B cell (primary cell): ENCODE results near the gene CUL3. TPM values are rescaled to one million over a fixed set of nuclear protein-coding genes. Genes with fewer than 3 reads are reported as not detected.

ENCODE experiments used
- ATAC-seq: fragments of 200-7000 bp; cut with Tn5 transposase; one replicate; pipeline ENCODE4 v1.10.0; 2021; ENCODE audit warnings: low read depth, mild to moderate bottlenecking, moderate number of reproducible peaks, moderate library complexity
- CTCF ChIA-PET: fragments of 350-600 bp; sonication (Branson Sonifier 250); formaldehyde crosslinking; loops from one replicate; lab custom pipeline; 2021; ENCODE audit warnings: antibody characterized with exemption, inconsistent platforms; lab: Charles Lee
- POLR2A ChIA-PET: fragments of 350-600 bp; sonication (Branson Sonifier 250); formaldehyde crosslinking; loops from one replicate; lab custom pipeline; 2021; ENCODE audit warnings: antibody characterized with exemption; lab: Charles Lee
- DNase-seq: peaks from one replicate; pipeline ENCODE4 v3.0.0; 2013
- H2AFZ ChIP-seq: 2 replicates; pipeline ENCODE4 v1.6.1; 2012; ENCODE audit warnings: mild to moderate bottlenecking, low read depth, low read length; ENCODE audit not compliant: insufficient read depth, poor library complexity, severe bottlenecking
- H3K27ac ChIP-seq, 2 donors: 1 replicate in 1 of 2; 2 replicates in 1 of 2; pipeline ENCODE4 v1.5.1; 2012 to 2013; ENCODE audit warnings: low read length in 2 of 2, mild to moderate bottlenecking in 2 of 2, moderate library complexity in 1 of 2
- H3K27me3 ChIP-seq, 4 experiments: fragments of 200-600 bp in 1 of 4; sonication (generic) in 1 of 4; replicated peaks in 1 of 4; 1 replicate in 2 of 4; 2 replicates in 2 of 4; pipeline versions ENCODE4 v1.6.1 to v1.7.0; 2013 to 2016; ENCODE audit warnings: low read length in 3 of 4, mild to moderate bottlenecking in 2 of 4, mixed read lengths in 1 of 4, moderate library complexity in 1 of 4; ENCODE audit not compliant: insufficient read depth in 4 of 4, control insufficient read depth in 3 of 4; ENCODE audit errors: control extremely low read depth in 1 of 4
- H3K36me3 ChIP-seq, 2 experiments: replicated peaks in 1 of 2; 1 replicate in 1 of 2; 2 replicates in 1 of 2; pipeline versions ENCODE4 v1.6.1 to v1.7.1; 2013; ENCODE audit warnings: low read length in 1 of 2; ENCODE audit not compliant: insufficient read depth in 2 of 2, control insufficient read depth in 1 of 2; ENCODE audit errors: control extremely low read depth in 1 of 2, extremely low read depth in 1 of 2
- H3K4me1 ChIP-seq, 2 donors: fragments of 200-600 bp in 1 of 2; sonication (generic) in 1 of 2; 1 replicate in 1 of 2; 2 replicates in 1 of 2; pipeline versions ENCODE4 v1.5.1 to v1.6.1; 2013 to 2017; ENCODE audit warnings: low read length in 2 of 2; ENCODE audit not compliant: control insufficient read depth in 2 of 2, insufficient read depth in 2 of 2
- H3K4me2 ChIP-seq: replicated peaks from 2 replicates; pipeline ENCODE3; 2012; ENCODE audit warnings: mild to moderate bottlenecking, low read depth, low read length; ENCODE audit not compliant: poor library complexity, severe bottlenecking
- H3K4me3 ChIP-seq, 5 experiments: fragments of 200-600 bp in 1 of 5; sonication (generic) in 1 of 5; 1 replicate in 3 of 5; 2 replicates in 2 of 5; pipeline versions ENCODE4 v1.5.1 to v1.7.0; 2011 to 2016; ENCODE audit warnings: low read length in 4 of 5, mild to moderate bottlenecking in 4 of 5, low read depth in 2 of 5, control low read depth in 1 of 5, moderate library complexity in 1 of 5; ENCODE audit not compliant: insufficient read depth in 1 of 5; ENCODE audit errors: control extremely low read depth in 1 of 5, extremely low read depth in 1 of 5
- H3K79me2 ChIP-seq: fragments of 200-600 bp; sonication (generic); one replicate; pipeline ENCODE4 v1.6.0; 2016; ENCODE audit warnings: low read length; ENCODE audit not compliant: control insufficient read depth, insufficient read depth
- H3K9ac ChIP-seq: fragments of 200-600 bp; sonication (generic); 2 replicates; pipeline ENCODE4 v1.6.1; 2017; ENCODE audit warnings: mild to moderate bottlenecking, low read length, moderate library complexity
- H3K9me3 ChIP-seq, 3 donors: one replicate each; pipeline versions ENCODE4 v1.6.1 to v1.7.1; 2013; ENCODE audit warnings: low read length in 2 of 3; ENCODE audit not compliant: control insufficient read depth in 2 of 3, insufficient read depth in 1 of 3; ENCODE audit errors: control extremely low read depth in 1 of 3
- H4K20me1 ChIP-seq: 2 replicates; pipeline ENCODE4 v1.6.0; 2012; ENCODE audit warnings: mild to moderate bottlenecking, low read length; ENCODE audit not compliant: insufficient read depth, control insufficient read depth, poor library complexity, severe bottlenecking
- H3K27ac Mint-ChIP-seq: one replicate; pipeline ENCODE4 v1.8.0; 2021; ENCODE audit warnings: mixed read lengths
- H3K27me3 Mint-ChIP-seq: one replicate; pipeline ENCODE4 v1.8.0; 2021; ENCODE audit warnings: mixed read lengths
- H3K4me1 Mint-ChIP-seq: one replicate; pipeline ENCODE4 v1.8.0; 2021; ENCODE audit warnings: mixed read lengths
- H3K4me3 Mint-ChIP-seq: one replicate; pipeline ENCODE4 v1.8.0; 2021; ENCODE audit warnings: mixed read lengths
- H3K9me3 Mint-ChIP-seq: one replicate; pipeline ENCODE4 v1.8.0; 2022; ENCODE audit warnings: mixed read lengths; ENCODE audit not compliant: insufficient read depth
- EZH2 ChIP-seq: IDR thresholded peaks from 2 replicates; pipeline ENCODE4 v1.6.1; 2012; ENCODE audit warnings: borderline replicate concordance, low read depth, mild to moderate bottlenecking, moderate library complexity, low read length; ENCODE audit not compliant: insufficient read depth, poor library complexity, severe bottlenecking
- WGBS: methylation state at CpG from one replicate; pipeline ENCODE4 v1.1.5; 2013; ENCODE audit warnings: missing lambda C conversion rate; ENCODE audit not compliant: insufficient coverage; 5-methylcytosine and 5-hydroxymethylcytosine counted together
- intact Hi-C: fragments of 100-400 bp; cut with micrococcal nuclease; formaldehyde crosslinking; loops from one replicate; pipeline ENCODE4 v1.10.0; 2022
- polyA plus RNA-seq: library from polyadenylated mRNA; depleted of rRNA; stranded (reverse); fragments of >200 nt; gene quantifications from 2 replicates; pipeline ENCODE4 v1.2.3, GENCODE V29; 2012
- total RNA-seq, 2 donors: library from RNA; stranded (reverse); fragments of 120-200 nt in 1 of 2; gene quantifications; 1 replicate in 1 of 2; 2 replicates in 1 of 2; pipeline versions ENCODE4 v1.2.3 to v1.2.4, GENCODE V29; 2013 to 2022
- TF ChIP-seq, protein P1 (sequence below): fragments of 200-600 bp; IDR thresholded peaks from one replicate; pipeline ENCODE4 v1.8.0; 2022; ENCODE audit warnings: antibody characterized with exemption, mild to moderate bottlenecking

The CUL3 gene
- total and polyA plus RNA-seq, 2 donors (not counting 1 experiment from before 2014, with no cell fraction given), result 31.1 to 138 TPM

- ChIA-PET CTCF (no interaction called here), POLR2A (no interaction called here)
- Mint-ChIP-seq H3K4me3 (no peak overlapping the region), H3K27ac (no peak overlapping the region), H3K4me1 (no peaks in the 10 kb centered on the region), H3K9me3 (peaks cover 7% of the 10 kb centered on the region), H3K27me3 (peaks cover 11% of the 10 kb centered on the region)
- DNase-seq (no peak), ATAC-seq (no peak)
- Histone ChIP-seq H3K79me2 (no peaks in the 10 kb centered on the region), H3K27me3 (no peaks in the 10 kb centered on the region), H3K4me3 (no peak overlapping the region), H4K20me1 (no peaks in the 10 kb centered on the region), H3K4me1 (no peaks in the 10 kb centered on the region), H3K9me3 (peaks cover 0 to 4% (median 0%) of the 10 kb centered on the region in 3 donors), H3K27ac (no peak overlapping the region), H3K4me2 (no peak overlapping the region), H3K36me3 (no peaks in the 10 kb centered on the region), H3K9ac (no peak overlapping the region), H2AFZ (no peak overlapping the region)
- intact Hi-C loops, result no loop called here
- TF ChIP-seq EZH2, result no peak
- TF ChIP-seq, protein P1, sequence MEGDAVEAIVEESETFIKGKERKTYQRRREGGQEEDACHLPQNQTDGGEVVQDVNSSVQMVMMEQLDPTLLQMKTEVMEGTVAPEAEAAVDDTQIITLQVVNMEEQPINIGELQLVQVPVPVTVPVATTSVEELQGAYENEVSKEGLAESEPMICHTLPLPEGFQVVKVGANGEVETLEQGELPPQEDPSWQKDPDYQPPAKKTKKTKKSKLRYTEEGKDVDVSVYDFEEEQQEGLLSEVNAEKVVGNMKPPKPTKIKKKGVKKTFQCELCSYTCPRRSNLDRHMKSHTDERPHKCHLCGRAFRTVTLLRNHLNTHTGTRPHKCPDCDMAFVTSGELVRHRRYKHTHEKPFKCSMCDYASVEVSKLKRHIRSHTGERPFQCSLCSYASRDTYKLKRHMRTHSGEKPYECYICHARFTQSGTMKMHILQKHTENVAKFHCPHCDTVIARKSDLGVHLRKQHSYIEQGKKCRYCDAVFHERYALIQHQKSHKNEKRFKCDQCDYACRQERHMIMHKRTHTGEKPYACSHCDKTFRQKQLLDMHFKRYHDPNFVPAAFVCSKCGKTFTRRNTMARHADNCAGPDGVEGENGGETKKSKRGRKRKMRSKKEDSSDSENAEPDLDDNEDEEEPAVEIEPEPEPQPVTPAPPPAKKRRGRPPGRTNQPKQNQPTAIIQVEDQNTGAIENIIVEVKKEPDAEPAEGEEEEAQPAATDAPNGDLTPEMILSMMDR, result no peak
- WGBS, result no CpG with 5 or more reads among the region's 1 CpG
Observed at GRCh38 chr2:224461391-224461790, 123.8 kb downstream of the CUL3 start.

DNA sequence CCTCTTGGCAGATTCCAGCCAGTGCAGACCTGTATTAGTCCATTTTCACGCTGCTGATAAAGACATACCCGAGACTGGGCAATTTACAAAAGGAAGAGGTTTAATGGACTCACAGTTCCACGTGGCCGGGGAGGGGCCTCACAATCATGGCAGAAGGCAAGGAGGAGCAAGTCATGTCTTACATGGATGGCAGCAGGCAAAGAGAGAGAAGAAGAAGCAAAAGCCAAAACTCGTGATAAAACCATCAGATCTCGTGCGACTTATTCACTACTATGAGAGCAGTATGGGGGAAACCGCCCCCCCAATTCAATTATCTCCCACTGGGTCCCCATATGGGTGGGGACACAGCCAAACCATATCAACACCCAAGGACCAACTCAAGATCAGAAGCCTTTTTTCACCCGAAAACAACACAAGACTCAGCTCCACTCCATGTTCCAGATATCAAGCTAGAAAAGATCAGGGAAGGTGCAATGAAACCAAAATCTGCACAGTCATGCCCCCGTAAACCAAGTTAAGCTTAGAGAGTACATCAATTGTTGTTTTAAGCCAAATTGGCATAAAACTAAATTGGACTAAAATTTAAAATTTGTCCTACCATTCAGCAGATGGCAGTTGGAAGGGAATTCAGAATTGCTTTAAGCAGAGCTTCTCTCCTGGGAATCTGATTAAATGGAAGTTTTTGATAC lies 127.6 kb downstream of the CUL3 start:
- Histone ChIP-seq H3K9me3 (peaks cover 0 to 4% (median 0%) of the 10 kb centered on the region in 3 donors), H3K27ac (no peak overlapping the region), H3K27me3 (no peaks in the 10 kb centered on the region), H3K4me2 (no peak overlapping the region), H3K4me1 (no peaks in the 10 kb centered on the region), H3K9ac (no peak overlapping the region), H3K4me3 (no peak overlapping the region), H2AFZ (no peak overlapping the region), H4K20me1 (no peaks in the 10 kb centered on the region), H3K79me2 (no peaks in the 10 kb centered on the region), H3K36me3 (no peaks in the 10 kb centered on the region)
- ATAC-seq (no peak), DNase-seq (no peak)
- Mint-ChIP-seq H3K27me3 (peaks cover 11% of the 10 kb centered on the region), H3K4me1 (no peaks in the 10 kb centered on the region), H3K4me3 (no peak overlapping the region), H3K27ac (no peak overlapping the region), H3K9me3 (peaks cover 7% of the 10 kb centered on the region)
- ChIA-PET CTCF (interaction anchor here (0.7 kb wide), 1 partner anchor 17 kb away, joined by 3 read pairs; no protein-coding TSS in a partner anchor), POLR2A (no interaction called here)
- intact Hi-C loops, result no loop called here
- TF ChIP-seq, protein P1, result no peak
- no peak for TF ChIP-seq EZH2
- 89% methylated on average over 5 of the region's 10 CpGs for WGBS
